NCI-H1417 (cell line): Measurements from ENCODE around the gene PARN.

Source experiments
- DNase-seq, 3 experiments: peaks; one replicate each; lab custom pipeline; 2025; lab: John Stamatoyannopoulos, UW

PARN gene

DNA sequence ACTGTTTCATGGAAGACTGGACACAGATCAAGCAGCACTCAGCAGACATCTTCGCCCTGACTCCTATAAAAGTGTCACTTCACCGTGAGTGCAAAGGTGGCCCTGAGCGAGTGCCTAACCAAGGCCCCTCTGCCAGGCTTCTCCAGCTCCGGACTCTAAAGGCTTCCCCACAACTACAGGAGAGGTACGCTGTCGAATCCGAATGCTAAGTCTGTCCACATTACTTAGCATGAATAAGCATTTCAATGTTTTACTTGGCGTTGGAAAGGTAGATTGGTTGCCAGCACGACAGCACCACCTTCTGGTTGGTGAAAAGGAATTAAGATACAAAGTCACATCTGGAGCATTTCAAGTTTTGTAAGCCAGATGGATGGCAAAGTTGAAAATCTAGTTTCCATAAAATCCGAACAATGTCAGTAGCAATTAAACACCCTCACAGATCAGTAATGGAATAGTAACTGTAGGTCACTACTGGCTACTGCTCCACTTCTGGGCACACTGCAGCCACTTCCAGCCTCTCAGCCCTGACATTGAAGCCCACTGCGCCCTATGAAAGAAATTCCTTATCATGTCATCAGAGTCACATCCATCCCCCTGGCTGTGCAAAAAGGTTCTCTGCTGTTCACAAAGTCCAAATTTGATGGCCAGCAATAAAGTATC is 100.9 kb downstream of the PARN start:
- DNase-seq: peak; percentile 40 to 81 (median 53)

DNA sequence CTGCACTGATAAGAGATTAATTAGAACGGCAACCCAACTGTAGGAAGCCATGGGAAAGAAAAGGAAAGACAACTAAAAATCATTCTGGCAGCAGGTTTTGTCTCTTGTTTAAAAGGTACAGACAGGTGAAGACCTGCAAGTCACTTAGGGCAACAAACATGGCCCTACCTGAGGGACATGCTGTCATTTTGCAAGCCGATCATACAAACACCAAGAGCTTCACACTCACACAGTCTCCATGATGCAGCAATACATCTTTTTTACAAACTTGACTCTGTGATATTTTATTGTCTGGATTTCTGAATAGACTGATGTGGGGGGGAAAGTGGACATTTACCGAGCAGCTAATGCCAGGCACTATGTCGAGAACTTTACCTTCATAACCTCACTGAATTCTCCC is 101.8 kb downstream of the PARN start:
- DNase-seq: no peak

GRCh38 chr16:14527411-14528044 is 102.5 kb downstream of the PARN start:
- DNase-seq: no peak

DNA sequence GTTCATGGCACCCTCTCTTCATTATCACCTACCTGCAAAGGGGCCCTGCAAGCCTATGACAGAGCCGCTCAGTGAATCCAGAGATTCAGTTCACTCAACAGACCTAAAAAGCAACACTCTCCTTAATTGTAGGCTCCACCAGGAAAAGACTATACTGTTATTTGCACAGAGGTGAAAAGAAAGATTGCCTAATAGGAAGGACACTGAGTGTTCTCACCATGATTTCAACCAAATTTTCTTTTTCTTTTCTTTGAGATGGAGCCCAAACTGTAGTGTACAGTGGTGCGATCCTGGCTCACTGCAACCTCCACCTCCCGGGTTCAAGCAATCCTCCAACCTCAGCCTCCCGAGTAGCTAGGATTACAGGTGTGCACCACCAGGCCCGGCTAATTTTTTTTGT is 104.5 kb downstream of the PARN start:
- DNase-seq: no peak

- DNase-seq: no peak
Observed at GRCh38 chr16:14524979-14525378, 105.1 kb downstream of the PARN start.

DNA sequence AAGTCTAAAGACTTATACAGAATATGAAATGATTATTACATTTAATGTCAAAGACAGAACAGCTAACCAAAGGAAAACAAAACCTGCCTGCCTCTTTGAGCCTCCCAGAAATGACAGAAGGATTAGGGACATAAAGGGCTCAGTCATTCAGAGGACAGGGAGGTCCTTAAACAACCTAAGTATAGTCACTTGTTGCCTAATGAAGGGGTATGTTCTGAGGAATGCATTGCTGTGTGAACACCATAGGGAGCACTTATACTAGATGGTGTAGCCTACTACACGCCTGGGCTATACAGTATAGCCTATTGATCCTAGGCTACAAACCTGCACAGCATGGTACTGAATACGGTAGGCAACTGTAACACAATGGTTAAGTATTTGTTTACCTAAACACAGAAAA is 106.4 kb downstream of the PARN start:
- DNase-seq: peak in 1 of 3 experiments; percentile 10

DNA sequence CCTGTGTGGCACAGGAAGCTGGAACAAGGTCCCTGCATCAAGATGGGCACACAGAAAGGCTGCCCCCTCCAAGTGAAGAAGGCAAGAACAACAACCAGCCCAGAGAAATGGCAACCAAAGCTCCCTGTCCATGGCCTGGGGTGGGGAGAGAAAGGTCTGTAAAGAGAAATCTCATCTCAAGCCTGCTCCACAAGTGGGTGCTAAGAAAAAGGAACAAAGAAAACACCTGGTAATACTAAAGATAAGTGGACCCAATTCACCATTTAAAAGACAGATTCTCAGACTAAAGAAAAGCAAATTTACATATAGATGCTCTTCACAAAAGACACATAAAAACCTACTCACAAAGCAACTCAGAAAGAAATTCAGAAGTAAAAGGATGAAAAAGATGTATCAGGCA is 107.4 kb downstream of the PARN start:
- peak in 1 of 3 experiments; percentile 18 for DNase-seq

DNA sequence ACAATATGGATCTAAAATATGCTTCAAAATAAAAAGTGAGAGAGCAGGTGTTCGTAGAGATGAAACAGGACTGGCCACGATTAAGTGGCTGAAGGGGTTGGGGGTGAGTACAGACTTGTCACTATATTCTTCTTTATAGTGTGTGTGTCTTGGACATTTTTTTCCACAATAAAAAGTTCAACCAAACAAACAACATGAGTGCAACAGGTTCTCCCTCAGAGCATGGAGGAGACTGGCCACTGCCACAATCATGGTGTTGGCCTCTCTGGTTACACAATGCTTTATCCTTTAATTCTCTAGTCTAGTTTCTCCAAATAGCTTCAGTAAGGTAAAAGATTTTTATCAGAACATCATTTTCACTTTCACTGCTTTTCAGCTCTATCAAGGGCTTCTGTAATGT is 109.3 kb downstream of the PARN start:
- DNase-seq: no peak

DNA sequence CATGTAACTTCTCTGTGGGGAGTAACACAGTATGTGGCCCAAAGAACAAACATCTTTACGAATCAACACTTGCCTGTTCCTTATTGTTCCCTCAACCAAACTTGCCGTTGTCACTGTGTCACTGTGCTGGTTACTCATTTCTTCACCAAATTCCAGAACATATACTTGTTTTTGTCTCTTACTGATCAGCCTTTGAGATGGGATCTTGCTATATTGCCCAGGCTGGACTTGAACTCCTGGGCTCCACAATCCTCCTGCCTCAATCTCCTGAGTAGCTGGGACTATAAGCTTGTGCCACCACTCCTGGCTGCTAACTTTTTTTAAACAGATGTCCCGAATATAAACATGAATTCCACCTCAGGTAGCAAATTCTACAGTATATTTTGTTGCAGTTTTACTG is 115.1 kb downstream of the PARN start:
- no peak for DNase-seq

GRCh38 chr16:14513389-14514107 is 116.5 kb downstream of the PARN start:
- DNase-seq: no peak

- no peak for DNase-seq
Observed at GRCh38 chr16:14511800-14512135, 118.3 kb downstream of the PARN start.

DNA sequence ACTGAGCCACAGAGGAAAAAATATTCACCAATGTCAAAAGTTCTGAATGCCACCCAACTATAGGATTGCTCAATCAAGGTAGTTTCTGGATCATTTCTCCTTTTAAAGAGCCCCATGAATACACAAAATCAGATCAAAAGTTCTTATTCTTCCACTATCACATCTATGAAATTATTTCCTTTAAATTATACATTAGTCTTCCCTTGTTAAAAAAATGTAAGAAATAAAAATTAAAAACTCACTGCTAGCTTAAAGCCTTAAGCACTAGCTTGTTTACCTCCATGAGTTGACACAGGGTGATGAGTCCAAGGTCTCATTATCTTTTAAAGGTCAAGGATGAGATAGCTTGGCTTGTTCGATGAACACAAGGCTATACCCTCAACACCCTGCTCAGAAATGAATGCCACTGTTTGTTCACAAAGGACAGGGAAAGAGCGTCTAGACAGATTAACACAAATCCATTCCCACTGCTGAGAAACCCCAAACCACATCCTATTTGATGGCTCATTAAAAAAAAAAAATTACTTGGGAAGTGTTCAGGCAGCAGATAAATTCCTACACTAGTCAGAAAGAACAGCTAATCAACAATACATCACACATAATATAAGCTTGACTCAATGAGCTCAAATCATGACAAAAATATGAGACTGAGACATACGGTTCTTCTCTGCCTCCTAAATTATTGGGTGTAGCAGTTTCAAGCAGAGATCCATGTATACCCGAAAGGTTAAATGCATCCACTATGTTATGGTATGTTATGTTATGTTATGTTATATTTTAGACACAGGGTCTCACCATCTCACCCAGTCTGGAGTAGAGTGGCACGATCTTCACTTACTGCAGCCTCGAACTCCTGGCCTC is 118.9 kb downstream of the PARN start:
- no peak for DNase-seq

- no peak for DNase-seq
Observed at GRCh38 chr16:14510581-14510938, 119.5 kb downstream of the PARN start.

- DNase-seq: no peak
Observed at GRCh38 chr16:14509675-14510132, 120.4 kb downstream of the PARN start.

- no peak for DNase-seq
Observed at GRCh38 chr16:14509055-14509454, 121.0 kb downstream of the PARN start.

- no peak for DNase-seq
Observed at GRCh38 chr16:14505846-14506245, 124.2 kb downstream of the PARN start.

GRCh38 chr16:14502932-14503741 is 126.9 kb downstream of the PARN start:
- DNase-seq: no peak

- DNase-seq: no peak
Observed at GRCh38 chr16:14502256-14502875, 127.7 kb downstream of the PARN start.

DNA sequence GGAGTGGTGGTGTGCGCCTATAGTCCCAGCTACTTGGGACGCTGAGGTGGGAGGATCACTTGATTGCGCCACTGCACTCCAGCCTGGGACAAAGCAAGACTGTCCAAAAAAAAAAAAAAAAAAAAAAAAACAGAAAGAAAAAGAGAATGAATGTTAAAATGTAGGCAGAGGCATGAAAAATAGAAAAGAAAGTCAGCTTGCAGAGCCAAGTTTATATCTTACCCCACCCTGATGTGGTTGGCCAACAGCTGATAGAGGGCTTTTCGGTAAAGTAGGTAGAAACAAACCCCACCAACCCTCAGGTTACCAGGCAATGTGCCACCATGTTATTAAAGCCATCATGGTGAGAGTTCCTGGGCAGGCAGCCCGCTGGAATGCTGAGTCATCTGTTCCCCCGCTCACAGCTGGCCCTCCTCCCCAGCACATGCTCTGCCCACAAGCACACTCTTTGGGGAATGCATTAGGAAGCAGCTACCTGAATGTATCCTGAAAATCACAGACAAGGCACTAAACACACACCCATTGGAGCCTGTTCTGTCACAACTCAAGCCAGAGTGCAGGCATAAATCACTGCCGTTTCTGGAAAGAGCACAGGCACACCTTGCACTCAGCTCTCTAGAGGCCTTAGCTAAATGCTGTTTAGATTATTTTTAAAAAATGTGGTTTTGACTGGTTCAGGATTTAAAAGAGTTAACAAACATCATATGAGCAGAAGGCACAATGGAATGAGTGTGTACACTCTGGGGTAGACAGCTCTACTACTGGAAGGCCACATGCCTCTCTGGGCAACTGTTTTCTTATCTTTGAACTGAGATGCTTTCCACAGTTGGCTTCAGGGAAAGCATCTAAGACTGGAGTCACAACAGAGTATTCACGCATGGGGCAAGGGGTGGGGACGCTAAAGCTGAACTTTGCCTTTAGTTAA is 128.5 kb downstream of the PARN start:
- DNase-seq: peak; percentile 39 to 72 (median 49)

DNA sequence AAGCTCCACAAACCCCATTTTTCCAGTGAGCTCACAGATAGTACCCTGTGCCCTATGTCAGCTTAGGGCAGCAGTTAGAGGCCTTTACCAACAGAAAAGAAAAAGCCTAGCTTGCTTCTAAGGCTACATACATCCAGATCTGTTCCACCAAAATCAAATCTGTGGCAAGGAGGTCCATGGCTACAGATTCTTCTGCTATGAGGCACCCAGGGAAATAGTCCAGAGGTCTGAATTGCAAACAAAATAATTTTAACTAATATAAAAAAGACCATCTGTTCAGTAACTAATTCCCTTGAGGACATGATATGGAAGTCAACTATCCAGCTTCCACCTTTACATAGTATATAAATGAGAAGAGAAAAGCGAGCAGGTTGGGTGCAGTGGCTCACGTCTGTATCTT is 129.3 kb downstream of the PARN start:
- no peak for DNase-seq
